CD4-positive, alpha-beta T cell treated with Interleukin-17A for 4 hours (primary cell): ENCODE measurements around the gene ZNF524.

Experiments used
- DNase-seq: peaks from one replicate; pipeline ENCODE4 v3.0.0-alpha.2; 2020; ENCODE audit warnings: mixed read lengths

Gene ZNF524

GRCh38 chr19:55621673-55622231, 21.7 kb downstream of the ZNF524 start:
- no peak for DNase-seq

GRCh38 chr19:55622242-55622969, 22.3 kb downstream of the ZNF524 start:
- no peak for DNase-seq

- no peak for DNase-seq
Measured at GRCh38 chr19:55623130-55623529, 23.0 kb downstream of the ZNF524 start.

- DNase-seq, result no peak
Measured at GRCh38 chr19:55623561-55623960, 23.5 kb downstream of the ZNF524 start.

GRCh38 chr19:55624109-55625003, 24.3 kb downstream of the ZNF524 start, which contains the start of gene ZNF784:
Gene ZNF784, minus strand, starts transcription at chr19:55624566. Its CDS starts 5 bp downstream, at chr19:55624561.
- DNase-seq, result peak; percentile 93

- DNase-seq, result no peak
Measured at GRCh38 chr19:55625004-55625326, 24.9 kb downstream of the ZNF524 start.

- DNase-seq, result peak; percentile 71
Measured at GRCh38 chr19:55626350-55626749, 26.3 kb downstream of the ZNF524 start.

- DNase-seq, result peak; percentile 93
Measured at GRCh38 chr19:55632463-55632834, 32.4 kb downstream of the ZNF524 start.

- no peak for DNase-seq
Measured at GRCh38 chr19:55633861-55634260, 33.8 kb downstream of the ZNF524 start.

GRCh38 chr19:55635334-55635717, 35.2 kb downstream of the ZNF524 start:
- DNase-seq, result no peak

- DNase-seq, result no peak
Measured at GRCh38 chr19:55635856-55636440, 35.9 kb downstream of the ZNF524 start.

- DNase-seq, result no peak
Measured at GRCh38 chr19:55636723-55637122, 36.6 kb downstream of the ZNF524 start.

GRCh38 chr19:55637534-55637933, 37.4 kb downstream of the ZNF524 start:
- no peak for DNase-seq

GRCh38 chr19:55638864-55639359, 38.8 kb downstream of the ZNF524 start:
- peak; percentile 61 for DNase-seq

GRCh38 chr19:55640043-55640576, 40.0 kb downstream of the ZNF524 start:
- DNase-seq, result peak; percentile 81

- peak; percentile 67 for DNase-seq
Measured at GRCh38 chr19:55640577-55641425, 40.7 kb downstream of the ZNF524 start, which contains the start of gene ZNF580. Gene ZNF580, plus strand, starts transcription at chr19:55641002. Its CDS starts 1,507 bp downstream, at chr19:55642509.

GRCh38 chr19:55641426-55642152, 41.5 kb downstream of the ZNF524 start:
- DNase-seq, result peak; percentile 52

- peak; percentile 50 for DNase-seq
Measured at GRCh38 chr19:55642153-55643002, 42.3 kb downstream of the ZNF524 start.

GRCh38 chr19:55643003-55643886, 43.2 kb downstream of the ZNF524 start, which contains the start of gene ZNF581:
Gene ZNF581, plus strand, starts transcription at chr19:55643649. Its CDS starts 923 bp downstream, at chr19:55644572.
- DNase-seq, result peak; percentile 83
